ENCODE results near the gene ZNF438. TPM values are rescaled to one million over a fixed set of nuclear protein-coding genes. Genes with fewer than 3 reads are reported as not detected.
"Not testable (repeated sequence)": the region's sequence is repeated elsewhere in the genome, so short reads cannot be mapped to it uniquely, and the experiment has no call there.

ZNF438 gene
- total RNA-seq, 2 experiments from 2014 or later = 3.1 to 3.9 TPM

DNA sequence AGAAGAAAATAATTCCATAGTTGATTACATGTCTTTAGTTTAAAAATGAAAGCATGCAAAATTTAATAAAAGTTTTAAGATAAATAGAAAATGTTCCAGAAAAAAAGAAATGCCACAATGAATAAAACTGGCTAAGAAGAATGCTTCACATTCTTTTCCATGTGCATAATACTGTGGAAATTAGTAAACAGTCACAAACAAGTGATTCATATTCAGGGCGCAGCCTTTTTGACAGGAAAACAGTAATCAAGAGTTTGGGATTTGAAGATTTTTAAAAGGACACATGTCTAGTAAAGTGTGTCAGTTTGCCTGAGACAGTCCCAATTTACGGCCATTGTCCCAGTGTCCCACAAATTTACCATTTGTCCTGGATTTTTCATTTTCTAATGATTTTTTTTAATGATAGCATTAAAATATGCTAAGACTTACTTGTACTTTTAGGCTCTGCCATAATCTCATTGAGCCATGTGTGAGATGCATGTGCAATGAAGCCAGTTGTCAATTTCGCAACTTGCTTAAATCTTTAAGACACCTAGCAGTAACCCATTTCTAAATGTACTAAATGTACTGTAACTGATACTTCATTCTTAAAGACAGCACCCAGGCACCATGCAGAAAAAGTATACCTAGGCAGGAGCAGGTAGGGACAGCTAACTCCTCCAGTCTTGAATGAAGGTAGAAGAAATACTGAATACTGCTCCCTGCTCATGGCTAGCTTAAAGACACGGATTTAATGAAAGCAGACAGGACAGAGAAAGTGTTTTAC is 46.9 kb downstream of the ZNF438 start:
- no peak overlapping the region for H3K27ac Mint-ChIP-seq
- DNase-seq (no peak), ATAC-seq (ENCODE audit: low read depth) (no peak)
- peaks cover 9% of the 10 kb centered on the region for H3K9me3 Mint-ChIP-seq
- H3K27me3 Mint-ChIP-seq = no peaks in the 10 kb centered on the region
- POLR2A ChIA-PET = no interaction called here
- no peak overlapping the region for H3K4me3 Mint-ChIP-seq
- H3K4me1 Mint-ChIP-seq = peaks cover 6% of the 10 kb centered on the region
- H3K36me3 Mint-ChIP-seq = peaks cover 6% of the 10 kb centered on the region

DNA sequence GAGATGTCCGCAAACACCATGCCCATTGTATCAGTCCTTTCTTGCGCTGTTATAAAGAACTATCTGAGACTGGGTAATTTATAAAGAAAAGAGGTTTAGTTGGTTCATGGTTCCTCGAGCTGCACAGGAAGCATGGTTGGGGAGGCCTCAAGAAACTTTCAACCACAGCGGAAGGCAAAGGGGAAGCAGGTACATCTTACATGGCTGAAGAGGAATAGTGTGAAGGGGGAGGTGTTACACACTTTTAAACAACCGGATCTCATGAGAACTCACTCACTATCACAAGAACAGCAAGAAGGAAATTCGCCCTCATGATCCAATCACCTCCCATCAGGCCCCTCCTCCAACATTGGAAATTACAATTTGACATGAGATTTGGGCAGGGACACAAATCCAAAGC is 48.5 kb downstream of the ZNF438 start:
- DNase-seq; POLR2A ChIA-PET; ATAC-seq (ENCODE audit: low read depth); H3K36me3 Mint-ChIP-seq; H3K4me3 Mint-ChIP-seq; H3K4me1 Mint-ChIP-seq; H3K27me3 Mint-ChIP-seq: not testable (repeated sequence)
- H3K9me3 Mint-ChIP-seq = peaks cover 10% of the 10 kb centered on the region
- H3K27ac Mint-ChIP-seq = peak overlapping the region; percentile 65

- ATAC-seq (ENCODE audit: low read depth) (no peak), DNase-seq (no peak)
- POLR2A ChIA-PET = no interaction called here
- Mint-ChIP-seq H3K9me3 (peaks cover 9% of the 10 kb centered on the region), H3K27me3 (no peaks in the 10 kb centered on the region), H3K4me1 (peaks cover 6% of the 10 kb centered on the region), H3K27ac (no peak overlapping the region), H3K4me3 (no peak overlapping the region), H3K36me3 (peaks cover 6% of the 10 kb centered on the region)
Measured at GRCh38 chr10:30980951-30981616, 50.6 kb downstream of the ZNF438 start.

GRCh38 chr10:30979956-30980355 is 51.7 kb downstream of the ZNF438 start:
- ATAC-seq (ENCODE audit: low read depth) (no peak), DNase-seq (no peak)
- H3K27ac Mint-ChIP-seq = no peak overlapping the region
- POLR2A ChIA-PET = no interaction called here
- H3K4me3 Mint-ChIP-seq = no peak overlapping the region
- H3K27me3 Mint-ChIP-seq = no peaks in the 10 kb centered on the region
- peaks cover 9% of the 10 kb centered on the region for H3K9me3 Mint-ChIP-seq
- H3K4me1 Mint-ChIP-seq = peaks cover 6% of the 10 kb centered on the region
- peaks cover 6% of the 10 kb centered on the region for H3K36me3 Mint-ChIP-seq

- Mint-ChIP-seq H3K27ac (no peak overlapping the region), H3K4me3 (no peak overlapping the region), H3K27me3 (no peaks in the 10 kb centered on the region), H3K36me3 (peaks cover 6% of the 10 kb centered on the region), H3K9me3 (peaks cover 7% of the 10 kb centered on the region), H3K4me1 (peaks cover 6% of the 10 kb centered on the region)
- POLR2A ChIA-PET = no interaction called here
- ATAC-seq (ENCODE audit: low read depth) (no peak), DNase-seq (no peak)
Measured at GRCh38 chr10:30978843-30979242, 52.8 kb downstream of the ZNF438 start.

- POLR2A ChIA-PET = no interaction called here
- ATAC-seq (ENCODE audit: low read depth) (no peak), DNase-seq (no peak)
- H3K27ac Mint-ChIP-seq = no peak overlapping the region
- no peaks in the 10 kb centered on the region for H3K27me3 Mint-ChIP-seq
- H3K4me3 Mint-ChIP-seq = no peak overlapping the region
- peaks cover 3% of the 10 kb centered on the region for H3K9me3 Mint-ChIP-seq
- no peaks in the 10 kb centered on the region for H3K4me1 Mint-ChIP-seq
- no peaks in the 10 kb centered on the region for H3K36me3 Mint-ChIP-seq
Measured at GRCh38 chr10:30977385-30977784, 54.3 kb downstream of the ZNF438 start.

- H3K36me3 Mint-ChIP-seq = no peaks in the 10 kb centered on the region
- POLR2A ChIA-PET = no interaction called here
- no peak for ATAC-seq (ENCODE audit: low read depth)
- H3K9me3 Mint-ChIP-seq = peaks cover 2% of the 10 kb centered on the region
- DNase-seq = no peak
- no peak overlapping the region for H3K27ac Mint-ChIP-seq
- H3K27me3 Mint-ChIP-seq = no peaks in the 10 kb centered on the region
- H3K4me3 Mint-ChIP-seq = no peak overlapping the region
- H3K4me1 Mint-ChIP-seq = no peaks in the 10 kb centered on the region
Measured at GRCh38 chr10:30974773-30975415, 56.8 kb downstream of the ZNF438 start.

GRCh38 chr10:30974355-30974754 is 57.3 kb downstream of the ZNF438 start:
- H3K9me3 Mint-ChIP-seq = peaks cover 2% of the 10 kb centered on the region
- no peaks in the 10 kb centered on the region for H3K27me3 Mint-ChIP-seq
- no peaks in the 10 kb centered on the region for H3K36me3 Mint-ChIP-seq
- no peak for DNase-seq
- H3K4me3 Mint-ChIP-seq = no peak overlapping the region
- H3K4me1 Mint-ChIP-seq = no peaks in the 10 kb centered on the region
- POLR2A ChIA-PET = no interaction called here
- no peak overlapping the region for H3K27ac Mint-ChIP-seq
- ATAC-seq (ENCODE audit: low read depth) = no peak

DNA sequence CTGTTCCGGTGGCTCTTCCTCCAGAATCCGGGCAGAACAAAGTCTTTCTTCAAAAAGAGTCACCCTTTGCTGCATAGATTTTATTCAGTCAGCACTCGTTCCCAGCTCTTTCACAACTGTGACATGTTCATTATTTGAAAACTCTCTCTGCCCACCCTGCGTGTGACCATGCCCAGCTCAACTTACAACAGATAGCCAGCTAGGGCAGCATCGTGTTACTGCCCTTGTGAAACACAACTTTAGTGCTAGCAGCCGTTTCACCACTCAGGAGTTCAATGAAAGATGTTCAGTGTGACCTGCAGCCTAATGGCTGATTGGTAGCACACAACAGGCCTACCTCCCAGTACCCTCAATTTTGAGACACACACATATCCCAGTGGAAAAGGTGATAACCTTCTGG is 57.9 kb downstream of the ZNF438 start:
- no peak for DNase-seq
- no peak for ATAC-seq (ENCODE audit: low read depth)
- Mint-ChIP-seq H3K4me3 (no peak overlapping the region), H3K27ac (no peak overlapping the region), H3K4me1 (no peaks in the 10 kb centered on the region), H3K27me3 (no peaks in the 10 kb centered on the region), H3K36me3 (no peaks in the 10 kb centered on the region), H3K9me3 (no peaks in the 10 kb centered on the region)
- POLR2A ChIA-PET = no interaction called here

DNA sequence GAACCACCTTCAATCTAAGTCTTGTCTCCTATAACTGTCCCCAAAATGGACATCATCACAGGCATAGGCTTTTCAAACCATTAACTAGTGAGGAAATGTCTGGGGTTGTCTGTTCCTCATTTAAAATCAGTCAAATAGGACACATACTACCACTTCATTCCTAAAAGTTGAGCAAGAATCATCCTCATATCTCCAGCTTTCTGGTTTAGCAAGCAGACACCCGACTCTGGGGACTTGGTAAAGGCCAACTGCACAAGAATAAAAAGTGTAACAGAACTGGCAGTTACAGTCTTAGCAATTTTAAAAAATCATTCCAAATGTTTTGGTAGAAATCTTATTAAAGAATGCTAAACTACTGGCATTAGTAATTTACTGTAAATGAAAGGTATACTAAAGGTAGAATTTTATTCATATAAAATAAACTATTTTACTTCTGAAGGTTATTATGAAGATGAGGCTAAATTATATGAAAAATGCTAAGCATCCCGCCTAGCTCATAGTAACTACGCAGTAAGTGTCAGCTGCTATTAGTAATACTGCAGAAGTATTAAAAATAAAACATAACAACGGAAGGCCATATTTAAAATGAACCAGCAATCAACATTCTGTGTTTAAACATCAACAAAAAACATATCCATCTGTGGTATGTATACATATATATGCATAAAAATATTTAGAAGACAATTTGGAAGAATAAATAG is 60.8 kb downstream of the ZNF438 start:
- POLR2A ChIA-PET = no interaction called here
- H3K27me3 Mint-ChIP-seq = no peaks in the 10 kb centered on the region
- no peak for DNase-seq
- ATAC-seq (ENCODE audit: low read depth) = no peak
- no peaks in the 10 kb centered on the region for H3K4me1 Mint-ChIP-seq
- no peaks in the 10 kb centered on the region for H3K9me3 Mint-ChIP-seq
- H3K4me3 Mint-ChIP-seq = no peak overlapping the region
- no peak overlapping the region for H3K27ac Mint-ChIP-seq
- H3K36me3 Mint-ChIP-seq = no peaks in the 10 kb centered on the region

- no peak for DNase-seq
- Mint-ChIP-seq H3K36me3 (no peaks in the 10 kb centered on the region), H3K9me3 (no peaks in the 10 kb centered on the region), H3K4me1 (peaks cover 2% of the 10 kb centered on the region), H3K27me3 (no peaks in the 10 kb centered on the region), H3K27ac (no peak overlapping the region), H3K4me3 (no peak overlapping the region)
- no peak for ATAC-seq (ENCODE audit: low read depth)
- POLR2A ChIA-PET = no interaction called here
Measured at GRCh38 chr10:30968711-30969110, 63.0 kb downstream of the ZNF438 start.

DNA sequence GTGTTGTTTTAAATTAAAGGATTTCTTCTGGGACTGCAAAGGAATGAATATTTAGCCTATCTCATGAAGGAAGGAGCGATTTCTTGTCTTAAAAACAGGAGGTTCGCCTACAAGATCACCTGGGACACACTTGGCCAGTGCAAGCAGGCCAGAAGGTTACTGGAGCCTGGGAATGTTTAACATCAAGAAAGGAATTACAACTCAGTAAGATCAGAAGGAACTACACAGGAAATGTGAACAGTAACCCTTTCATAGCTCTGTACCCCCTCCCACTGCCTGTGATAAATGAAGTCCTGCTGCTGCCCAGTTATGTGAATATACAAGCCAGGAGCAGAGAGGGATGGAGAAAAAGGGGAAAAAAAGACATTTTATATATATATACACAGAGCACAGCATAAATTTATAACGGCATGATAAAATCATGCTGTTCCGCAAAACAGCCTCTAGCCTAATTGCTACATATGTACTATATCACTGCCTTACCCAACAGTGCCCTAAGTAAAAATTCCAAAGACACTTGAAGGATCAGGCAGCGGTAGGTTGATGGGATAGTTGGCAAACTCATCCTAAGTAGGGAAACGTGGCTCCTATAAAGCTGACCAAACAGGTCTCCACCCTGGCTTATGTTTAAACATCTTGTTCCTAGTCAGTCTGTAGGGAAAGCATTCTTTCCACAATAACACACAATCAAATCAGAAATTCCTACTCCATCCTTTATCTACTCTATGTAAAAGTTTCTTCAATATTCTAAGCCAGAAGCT is 63.8 kb downstream of the ZNF438 start:
- POLR2A ChIA-PET = no interaction called here
- Mint-ChIP-seq H3K27me3 (no peaks in the 10 kb centered on the region), H3K9me3 (no peaks in the 10 kb centered on the region), H3K27ac (no peak overlapping the region), H3K4me3 (no peak overlapping the region), H3K36me3 (no peaks in the 10 kb centered on the region), H3K4me1 (peaks cover 2% of the 10 kb centered on the region)
- ATAC-seq (ENCODE audit: low read depth) (no peak), DNase-seq (no peak)

All from activated naive CD8-positive, alpha-beta T cell treated with anti-CD3 and anti-CD28 coated beads, Interleukin-2, amount 10 ng/mL, durations not matched to agents 7 days and 5 days (primary cell).